ENCODE measurements around the gene PLCH1. TPM values are rescaled to one million over a fixed set of nuclear protein-coding genes. Genes with fewer than 3 reads are reported as not detected.

The PLCH1 gene
- total RNA-seq, 1 experiment from 2014 or later: 3.8 TPM

DNA sequence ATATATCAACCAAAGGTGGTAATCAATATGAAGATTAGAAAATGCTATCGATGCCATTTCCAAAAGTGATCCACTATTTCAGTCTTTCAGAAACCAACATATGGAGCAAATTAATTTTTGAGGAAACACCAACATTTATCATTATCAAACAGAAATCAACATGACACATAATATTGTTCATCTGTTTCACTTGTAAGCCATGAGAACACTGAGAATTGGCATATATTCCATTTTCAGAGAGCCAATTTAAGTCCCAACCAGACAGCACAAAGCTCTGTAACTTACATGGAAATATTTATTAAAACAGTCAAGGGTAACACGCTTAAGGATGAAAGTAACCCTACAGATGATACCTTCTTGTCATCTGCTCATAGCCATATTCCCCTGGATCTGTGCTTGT is 413.8 kb downstream of the PLCH1 start:
- no peak overlapping the region for H3K4me2 ChIP-seq (ENCODE audit: low read length)
- intact Hi-C loops (cut with micrococcal nuclease): no loop called here
- no peaks in the 10 kb centered on the region for H3K9me3 ChIP-seq (ENCODE audit: control insufficient read depth in 1 of 2, insufficient read depth in 1 of 2, low read depth in 1 of 2, low read length in 2 of 2)
- RAD21 ChIA-PET (ENCODE audit: low non-redundant PET in 1 of 2, low total read pairs in 2 of 2, uncharacterized antibody in 2 of 2, unreplicated experiment in 2 of 2): no interaction called here
- H4K20me1 ChIP-seq (ENCODE audit: insufficient read depth): no peaks in the 10 kb centered on the region
- H3K4me1 ChIP-seq (ENCODE audit: control insufficient read depth in 1 of 2, insufficient read depth in 2 of 2, low read length in 2 of 2): no peaks in the 10 kb centered on the region
- no peaks in the 10 kb centered on the region for H3K27me3 ChIP-seq (ENCODE audit: insufficient read depth, low read length)
- no peak overlapping the region for H3K9ac ChIP-seq (ENCODE audit: low read length)
- H3K36me3 ChIP-seq (ENCODE audit: control insufficient read depth in 1 of 2, insufficient read depth in 2 of 2, low read length in 2 of 2): no peaks in the 10 kb centered on the region
- ATAC-seq (no peak), DNase-seq (ENCODE audit: low read depth, low spot score) (no peak)
- H3K9me2 ChIP-seq (ENCODE audit: insufficient read depth): no peaks in the 10 kb centered on the region
- H3K27ac ChIP-seq (ENCODE audit: low read depth, low read length): no peak overlapping the region
- no peaks in the 10 kb centered on the region for H3K79me2 ChIP-seq (ENCODE audit: insufficient read depth, low read length)
- no TSS peak for BruUV-seq (replicated peaks)
- POLR2A ChIA-PET: no interaction called here
- H2AFZ ChIP-seq (ENCODE audit: low read depth, low read length, poor library complexity, severe bottlenecking): no peak overlapping the region
- TF ChIP-seq ZFX (IDR thresholded peaks at IDR 0.05) (no peak), SIN3A (IDR thresholded peaks at IDR 0.05; ENCODE audit: low read depth) (no peak), RAD21 (IDR thresholded peaks at IDR 0.05; ENCODE audit: low read depth) (no peak)
- TF ChIP-seq, protein P1, sequence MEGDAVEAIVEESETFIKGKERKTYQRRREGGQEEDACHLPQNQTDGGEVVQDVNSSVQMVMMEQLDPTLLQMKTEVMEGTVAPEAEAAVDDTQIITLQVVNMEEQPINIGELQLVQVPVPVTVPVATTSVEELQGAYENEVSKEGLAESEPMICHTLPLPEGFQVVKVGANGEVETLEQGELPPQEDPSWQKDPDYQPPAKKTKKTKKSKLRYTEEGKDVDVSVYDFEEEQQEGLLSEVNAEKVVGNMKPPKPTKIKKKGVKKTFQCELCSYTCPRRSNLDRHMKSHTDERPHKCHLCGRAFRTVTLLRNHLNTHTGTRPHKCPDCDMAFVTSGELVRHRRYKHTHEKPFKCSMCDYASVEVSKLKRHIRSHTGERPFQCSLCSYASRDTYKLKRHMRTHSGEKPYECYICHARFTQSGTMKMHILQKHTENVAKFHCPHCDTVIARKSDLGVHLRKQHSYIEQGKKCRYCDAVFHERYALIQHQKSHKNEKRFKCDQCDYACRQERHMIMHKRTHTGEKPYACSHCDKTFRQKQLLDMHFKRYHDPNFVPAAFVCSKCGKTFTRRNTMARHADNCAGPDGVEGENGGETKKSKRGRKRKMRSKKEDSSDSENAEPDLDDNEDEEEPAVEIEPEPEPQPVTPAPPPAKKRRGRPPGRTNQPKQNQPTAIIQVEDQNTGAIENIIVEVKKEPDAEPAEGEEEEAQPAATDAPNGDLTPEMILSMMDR (IDR thresholded peaks at IDR 0.05 in 2 of 3, conservative IDR thresholded peaks at IDR 0.05 in 1 of 3; ENCODE audit: borderline replicate concordance in 1 of 3, insufficient read depth in 1 of 3, low read depth in 2 of 3, low read length in 2 of 3): no peak
- TF ChIP-seq, protein P2, sequence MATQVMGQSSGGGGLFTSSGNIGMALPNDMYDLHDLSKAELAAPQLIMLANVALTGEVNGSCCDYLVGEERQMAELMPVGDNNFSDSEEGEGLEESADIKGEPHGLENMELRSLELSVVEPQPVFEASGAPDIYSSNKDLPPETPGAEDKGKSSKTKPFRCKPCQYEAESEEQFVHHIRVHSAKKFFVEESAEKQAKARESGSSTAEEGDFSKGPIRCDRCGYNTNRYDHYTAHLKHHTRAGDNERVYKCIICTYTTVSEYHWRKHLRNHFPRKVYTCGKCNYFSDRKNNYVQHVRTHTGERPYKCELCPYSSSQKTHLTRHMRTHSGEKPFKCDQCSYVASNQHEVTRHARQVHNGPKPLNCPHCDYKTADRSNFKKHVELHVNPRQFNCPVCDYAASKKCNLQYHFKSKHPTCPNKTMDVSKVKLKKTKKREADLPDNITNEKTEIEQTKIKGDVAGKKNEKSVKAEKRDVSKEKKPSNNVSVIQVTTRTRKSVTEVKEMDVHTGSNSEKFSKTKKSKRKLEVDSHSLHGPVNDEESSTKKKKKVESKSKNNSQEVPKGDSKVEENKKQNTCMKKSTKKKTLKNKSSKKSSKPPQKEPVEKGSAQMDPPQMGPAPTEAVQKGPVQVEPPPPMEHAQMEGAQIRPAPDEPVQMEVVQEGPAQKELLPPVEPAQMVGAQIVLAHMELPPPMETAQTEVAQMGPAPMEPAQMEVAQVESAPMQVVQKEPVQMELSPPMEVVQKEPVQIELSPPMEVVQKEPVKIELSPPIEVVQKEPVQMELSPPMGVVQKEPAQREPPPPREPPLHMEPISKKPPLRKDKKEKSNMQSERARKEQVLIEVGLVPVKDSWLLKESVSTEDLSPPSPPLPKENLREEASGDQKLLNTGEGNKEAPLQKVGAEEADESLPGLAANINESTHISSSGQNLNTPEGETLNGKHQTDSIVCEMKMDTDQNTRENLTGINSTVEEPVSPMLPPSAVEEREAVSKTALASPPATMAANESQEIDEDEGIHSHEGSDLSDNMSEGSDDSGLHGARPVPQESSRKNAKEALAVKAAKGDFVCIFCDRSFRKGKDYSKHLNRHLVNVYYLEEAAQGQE (IDR thresholded peaks at IDR 0.05; ENCODE audit: low read depth): no peak
- no peak overlapping the region for H3K4me3 ChIP-seq (replicated peaks in 1 of 2; ENCODE audit: low read depth in 1 of 2, low read length in 2 of 2)
- CTCF ChIA-PET: no interaction called here
